ENCODE data around the gene CREB3L4.

GRCh38 chr1:153959454-153959853, 8.2 kb upstream of the CREB3L4 start:
- TF ChIP-seq ZNF70 (CRISPR knock-in tag; IDR thresholded peaks at IDR 0.05) (no peak), ZFP30 (CRISPR knock-in tag; IDR thresholded peaks at IDR 0.05) (no peak), GLIS3 (CRISPR knock-in tag; IDR thresholded peaks at IDR 0.05) (no peak), TCF4 (CRISPR knock-in tag; IDR thresholded peaks at IDR 0.05; ENCODE audit: borderline replicate concordance) (no peak), CSDC2 (CRISPR knock-in tag; IDR thresholded peaks at IDR 0.05) (no peak), ZFP3 (CRISPR knock-in tag; IDR thresholded peaks at IDR 0.05) (no peak), ARNTL (CRISPR knock-in tag; IDR thresholded peaks at IDR 0.05; ENCODE audit: borderline replicate concordance, low read depth) (no peak), TOX (CRISPR knock-in tag; IDR thresholded peaks at IDR 0.05; ENCODE audit: borderline replicate concordance) (no peak), RARB (CRISPR knock-in tag; IDR thresholded peaks at IDR 0.05) (no peak), ZNF8 (CRISPR knock-in tag; IDR thresholded peaks at IDR 0.05) (no peak), PPARA (CRISPR knock-in tag; IDR thresholded peaks at IDR 0.05; ENCODE audit: borderline replicate concordance) (no peak)

All from SK-N-SH treated with all-trans-retinoic acid at 6 μM for 48 hours (cell line).